CD4-positive, alpha-beta T cell (primary cell): Measurements from ENCODE around the gene IFI30. TPM values are rescaled to one million over a fixed set of nuclear protein-coding genes. Genes with fewer than 3 reads are reported as not detected.

Source experiments
- ATAC-seq: fragments of 200-7000 bp; cut with Tn5 transposase; one replicate; pipeline ENCODE4 v1.10.0; 2022; ENCODE audit warnings: mild to moderate bottlenecking; ENCODE audit not compliant: poor library complexity
- CTCF ChIA-PET: fragments of 350-600 bp; sonication (Branson Sonifier 250); formaldehyde crosslinking; loops from one replicate; lab custom pipeline; 2021; ENCODE audit warnings: antibody characterized with exemption, inconsistent platforms; lab: Charles Lee
- POLR2A ChIA-PET: fragments of 350-600 bp; sonication (Branson Sonifier 250); formaldehyde crosslinking; loops from one replicate; lab custom pipeline; 2021; ENCODE audit warnings: antibody characterized with exemption, inconsistent platforms; lab: Charles Lee
- DNase-seq, 14 experiments: peaks; one replicate each; pipeline ENCODE4 v3.0.0-alpha.2; 2013 to 2020; ENCODE audit warnings: mixed read lengths in 2 of 14
- H3K27ac ChIP-seq, 2 donors: one replicate each; pipeline versions ENCODE4 v1.5.1 to v1.7.0; 2013; ENCODE audit warnings: low read length in 2 of 2, low read depth in 1 of 2, mild to moderate bottlenecking in 1 of 2
- H3K27me3 ChIP-seq, 2 experiments: 1 replicate in 1 of 2; 2 replicates in 1 of 2; pipeline versions ENCODE4 v1.6.1 to v1.7.0; 2013; ENCODE audit warnings: low read length in 2 of 2, control low read depth in 1 of 2, mild to moderate bottlenecking in 1 of 2, moderate library complexity in 1 of 2; ENCODE audit not compliant: insufficient read depth in 2 of 2, control insufficient read depth in 1 of 2
- H3K36me3 ChIP-seq: one replicate; pipeline ENCODE4 v1.6.1; 2013; ENCODE audit warnings: low read length, control low read depth; ENCODE audit not compliant: insufficient read depth
- H3K4me1 ChIP-seq: one replicate; pipeline ENCODE4 v1.6.1; 2013; ENCODE audit warnings: low read length, control low read depth; ENCODE audit not compliant: insufficient read depth
- H3K4me3 ChIP-seq: one replicate; pipeline ENCODE4 v1.5.1; 2013; ENCODE audit warnings: mild to moderate bottlenecking, low read length, moderate library complexity
- H3K9me3 ChIP-seq, 2 experiments: 1 replicate in 1 of 2; 2 replicates in 1 of 2; pipeline versions ENCODE4 v1.6.1 to v1.7.0; 2013; ENCODE audit warnings: low read length in 2 of 2, mild to moderate bottlenecking in 2 of 2, control low read depth in 1 of 2, moderate library complexity in 1 of 2; ENCODE audit not compliant: control insufficient read depth in 1 of 2, insufficient read depth in 1 of 2
- H3K27ac Mint-ChIP-seq: one replicate; pipeline ENCODE4 v1.8.0; 2020; ENCODE audit warnings: mixed read lengths
- H3K27me3 Mint-ChIP-seq: one replicate; pipeline ENCODE4 v1.8.0; 2021; ENCODE audit warnings: mixed read lengths
- H3K36me3 Mint-ChIP-seq: one replicate; pipeline ENCODE4 v1.8.0; 2021; ENCODE audit warnings: low read depth, mixed read lengths
- H3K4me1 Mint-ChIP-seq: one replicate; pipeline ENCODE4 v1.8.0; 2021; ENCODE audit warnings: low read depth, mixed read lengths
- H3K4me3 Mint-ChIP-seq: one replicate; pipeline ENCODE4 v1.8.0; 2020; ENCODE audit warnings: mild to moderate bottlenecking, mixed read lengths
- H3K9me3 Mint-ChIP-seq: one replicate; pipeline ENCODE4 v1.8.0; 2020; ENCODE audit warnings: mixed read lengths
- intact Hi-C, 2 experiments: fragments of 100-400 bp; cut with DNase I in 1 of 2; cut with micrococcal nuclease in 1 of 2; formaldehyde crosslinking; loops; one replicate each; pipeline versions ENCODE4 v1.15.1 to v1.9.0; 2023 to 2025; cut with DNase I, micrococcal nuclease
- polyA plus RNA-seq, 2 donors: library from polyadenylated mRNA; unstranded; fragments of 120-200 nt; gene quantifications; one replicate each; pipeline ENCODE4 v1.2.1, GENCODE V29; 2013
- total RNA-seq, 174 experiments: library from RNA in 2 of 174; stranded (reverse) in 2 of 174; gene quantifications; one replicate each; pipeline ENCODE4 v1.2.3 and lab custom pipeline; 2021 to 2026
- TF ChIP-seq, protein P1 (sequence below): fragments of 200-600 bp; IDR thresholded peaks from one replicate; pipeline ENCODE4 v1.8.0; 2022; ENCODE audit warnings: antibody characterized with exemption, mild to moderate bottlenecking

IFI30 gene
- total RNA-seq (10 to 100 TPM; 10.6 to 10.7 TPM), total RNA-seq (lab: John Stamatoyannopoulos, UW) (0 to 8.3 (median 0.57) reads per million in 172 experiments)
- polyA plus RNA-seq (2013, experiment 1 of 2), result 166 TPM
- polyA plus RNA-seq (2013, experiment 2 of 2), result 116 TPM

DNA sequence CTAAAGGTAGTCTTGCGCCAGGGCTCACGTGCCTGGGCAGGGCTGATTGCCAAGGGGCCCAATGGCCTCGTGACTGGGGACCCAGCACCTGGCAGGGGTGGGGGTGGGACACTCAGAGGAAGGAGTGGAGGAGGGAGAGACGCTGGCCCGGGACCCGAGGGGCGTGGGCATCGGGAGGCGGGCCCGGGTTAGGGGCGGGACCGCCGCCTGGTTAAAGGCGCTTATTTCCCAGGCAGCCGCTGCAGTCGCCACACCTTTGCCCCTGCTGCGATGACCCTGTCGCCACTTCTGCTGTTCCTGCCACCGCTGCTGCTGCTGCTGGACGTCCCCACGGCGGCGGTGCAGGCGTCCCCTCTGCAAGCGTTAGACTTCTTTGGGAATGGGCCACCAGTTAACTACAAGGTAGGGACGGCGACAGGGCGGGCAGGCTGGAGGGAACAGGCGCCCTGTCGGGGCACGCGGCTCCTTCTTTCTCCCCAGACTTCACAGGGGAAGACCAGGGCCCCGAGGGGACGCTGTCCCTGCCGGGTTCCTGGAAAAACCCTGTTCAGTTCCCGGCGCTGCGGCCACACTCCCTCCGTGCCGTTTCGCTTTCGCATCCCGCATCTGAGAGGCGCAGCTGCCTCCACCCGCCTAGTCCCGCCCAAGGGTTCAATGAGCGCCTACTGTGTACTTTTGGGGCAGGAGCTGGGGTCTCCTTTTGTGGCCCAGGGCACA, at the start of gene IFI30:
TSS of gene IFI30 (plus strand) at position 242 of the 717 bp plus-strand sequence. CDS start at position 271, 29 bp downstream.
- Mint-ChIP-seq H3K4me3 (peak within 1 kb of the TSS; percentile 92), H3K9me3 (no peaks in the 10 kb centered on the region), H3K27me3 (no peaks in the 10 kb centered on the region), H3K27ac (peak within 1 kb of the TSS; percentile 64), H3K36me3 (peaks cover 4% of the 10 kb centered on the region), H3K4me1 (peaks cover 13% of the 10 kb centered on the region)
- peaks cover 2% of the 10 kb centered on the region for H3K36me3 ChIP-seq
- intact Hi-C loops, result no loop called here
- ChIA-PET CTCF (interaction anchor here (0.8 kb wide), 1 partner anchor 106 kb away, joined by 3 read pairs; no protein-coding TSS in a partner anchor), POLR2A (interaction anchor here (0.9 to 1.6 kb wide), 5 partner anchors 18 to 107 kb away, joined by 3 to 14 read pairs (median 5); partner anchors contain the start of genes JUND, MPV17L2 and PIK3R2)
- H3K27ac ChIP-seq, result peak within 1 kb of the TSS; percentile 35 to 78
- TF ChIP-seq, protein P1, sequence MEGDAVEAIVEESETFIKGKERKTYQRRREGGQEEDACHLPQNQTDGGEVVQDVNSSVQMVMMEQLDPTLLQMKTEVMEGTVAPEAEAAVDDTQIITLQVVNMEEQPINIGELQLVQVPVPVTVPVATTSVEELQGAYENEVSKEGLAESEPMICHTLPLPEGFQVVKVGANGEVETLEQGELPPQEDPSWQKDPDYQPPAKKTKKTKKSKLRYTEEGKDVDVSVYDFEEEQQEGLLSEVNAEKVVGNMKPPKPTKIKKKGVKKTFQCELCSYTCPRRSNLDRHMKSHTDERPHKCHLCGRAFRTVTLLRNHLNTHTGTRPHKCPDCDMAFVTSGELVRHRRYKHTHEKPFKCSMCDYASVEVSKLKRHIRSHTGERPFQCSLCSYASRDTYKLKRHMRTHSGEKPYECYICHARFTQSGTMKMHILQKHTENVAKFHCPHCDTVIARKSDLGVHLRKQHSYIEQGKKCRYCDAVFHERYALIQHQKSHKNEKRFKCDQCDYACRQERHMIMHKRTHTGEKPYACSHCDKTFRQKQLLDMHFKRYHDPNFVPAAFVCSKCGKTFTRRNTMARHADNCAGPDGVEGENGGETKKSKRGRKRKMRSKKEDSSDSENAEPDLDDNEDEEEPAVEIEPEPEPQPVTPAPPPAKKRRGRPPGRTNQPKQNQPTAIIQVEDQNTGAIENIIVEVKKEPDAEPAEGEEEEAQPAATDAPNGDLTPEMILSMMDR, result no peak
- no peaks in the 10 kb centered on the region for H3K9me3 ChIP-seq
- DNase-seq, result peak in 10 of 14 experiments; percentile 25 to 82 (median 62)
- H3K4me1 ChIP-seq, result peaks cover 29% of the 10 kb centered on the region
- no peaks in the 10 kb centered on the region for H3K27me3 ChIP-seq
- ATAC-seq, result peak; percentile 88
- peak within 1 kb of the TSS; percentile 85 for H3K4me3 ChIP-seq

DNA sequence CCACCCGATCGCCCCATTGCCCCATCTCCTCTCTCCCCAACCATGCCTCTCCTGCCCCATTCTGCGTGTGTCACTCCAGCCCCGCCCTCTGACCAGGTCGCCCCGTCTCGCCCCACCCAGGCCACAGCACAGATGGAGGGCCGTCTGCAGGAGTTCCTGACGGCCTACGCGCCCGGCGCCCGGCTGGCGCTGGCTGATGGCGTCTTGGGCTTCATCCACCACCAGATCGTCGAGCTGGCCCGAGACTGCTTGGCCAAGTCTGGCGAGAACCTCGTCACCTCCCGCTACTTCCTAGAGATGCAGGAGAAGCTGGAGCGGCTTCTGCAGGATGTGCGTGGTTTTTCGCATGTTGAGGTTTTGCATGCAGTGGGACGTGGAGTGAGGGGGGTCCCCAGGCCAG, 49.8 kb upstream of the IFI30 start:
- peaks cover 61% of the 10 kb centered on the region for H3K36me3 Mint-ChIP-seq
- DNase-seq, result peak in 1 of 14 experiments; percentile 18
- CTCF ChIA-PET, result interaction anchor here (1.3 kb wide), 1 partner anchor 28 kb away, joined by 3 read pairs; no protein-coding TSS in a partner anchor
- H3K4me3 Mint-ChIP-seq, result no peak overlapping the region
- no peak overlapping the region for H3K27ac ChIP-seq
- POLR2A ChIA-PET, result no interaction called here
- H3K27me3 Mint-ChIP-seq, result no peaks in the 10 kb centered on the region
- H3K9me3 Mint-ChIP-seq, result no peaks in the 10 kb centered on the region
- TF ChIP-seq, protein P1, result no peak
- no peaks in the 10 kb centered on the region for H3K27me3 ChIP-seq
- no peak overlapping the region for H3K27ac Mint-ChIP-seq
- intact Hi-C loops, result no loop called here
- H3K4me3 ChIP-seq, result no peak overlapping the region
- peaks cover 63% of the 10 kb centered on the region for H3K36me3 ChIP-seq
- ATAC-seq, result no peak
- H3K4me1 ChIP-seq, result peaks cover 35% of the 10 kb centered on the region
- H3K4me1 Mint-ChIP-seq, result peaks cover 17% of the 10 kb centered on the region
- no peaks in the 10 kb centered on the region for H3K9me3 ChIP-seq

DNA sequence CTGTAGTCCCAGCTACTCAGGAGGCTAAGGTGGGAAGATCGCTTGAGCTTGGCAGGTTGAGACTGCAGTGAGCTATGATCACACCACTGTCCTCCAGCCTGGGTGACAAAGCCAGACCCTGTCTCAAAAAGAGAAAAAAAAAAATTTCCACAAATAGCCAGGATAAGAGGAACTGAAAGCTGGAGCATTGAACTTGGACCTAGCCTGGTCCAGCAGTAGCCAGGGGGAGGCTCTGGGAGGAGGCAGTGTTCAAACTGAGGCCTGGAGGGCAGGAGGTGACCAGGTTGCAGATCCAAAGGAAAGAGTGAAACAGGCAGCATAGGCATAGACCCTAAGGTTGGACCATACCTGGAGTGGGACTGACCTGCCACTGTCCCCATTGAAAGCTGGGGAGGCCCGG, 47.5 kb upstream of the IFI30 start:
- Histone ChIP-seq H3K36me3 (peaks cover 86% of the 10 kb centered on the region), H3K27ac (no peak overlapping the region), H3K4me3 (no peak overlapping the region), H3K9me3 (no peaks in the 10 kb centered on the region), H3K27me3 (no peaks in the 10 kb centered on the region), H3K4me1 (peaks cover 12% of the 10 kb centered on the region)
- Mint-ChIP-seq H3K4me1 (no peaks in the 10 kb centered on the region), H3K36me3 (peaks cover 67% of the 10 kb centered on the region), H3K4me3 (no peak overlapping the region), H3K9me3 (no peaks in the 10 kb centered on the region), H3K27me3 (no peaks in the 10 kb centered on the region), H3K27ac (no peak overlapping the region)
- TF ChIP-seq, protein P1, result no peak
- DNase-seq, result no peak
- POLR2A ChIA-PET, result interaction anchor here (3.2 kb wide), 1 partner anchor 8 kb away, joined by 14 read pairs; no protein-coding TSS in a partner anchor
- ATAC-seq, result no peak
- CTCF ChIA-PET, result no interaction called here
- intact Hi-C loops, result no loop called here
